ENCODE data around the gene OSBPL5.
A peak's percentile ranks its signal among the peaks of the same experiment; 100 is the strongest.

Gene OSBPL5

GRCh38 chr11:3148255-3148989, 16.7 kb downstream of the OSBPL5 start:
- DNase-seq = no peak

- no peak for DNase-seq
Observed at GRCh38 chr11:3147626-3148025, 17.5 kb downstream of the OSBPL5 start.

DNA sequence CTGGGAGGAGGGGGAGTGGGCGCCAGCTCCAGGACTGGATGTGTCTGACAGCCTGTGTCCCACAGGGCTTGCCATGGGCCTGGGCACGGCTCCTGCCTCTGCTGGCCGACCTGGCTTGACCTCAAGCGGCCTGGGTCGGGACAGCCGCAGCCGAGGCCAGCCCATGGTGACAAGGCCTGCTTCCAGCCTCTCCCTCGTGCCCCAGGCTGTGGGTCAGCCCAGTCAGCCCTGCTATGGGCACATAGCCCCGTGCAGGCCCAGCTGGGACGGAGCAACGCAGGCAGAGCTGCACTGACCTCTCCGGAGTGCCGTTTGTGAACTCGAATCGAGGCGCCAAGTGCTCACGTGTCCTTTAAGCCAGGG, 17.9 kb downstream of the OSBPL5 start:
- DNase-seq = no peak

GRCh38 chr11:3146612-3147256, 18.4 kb downstream of the OSBPL5 start:
- DNase-seq = no peak

DNA sequence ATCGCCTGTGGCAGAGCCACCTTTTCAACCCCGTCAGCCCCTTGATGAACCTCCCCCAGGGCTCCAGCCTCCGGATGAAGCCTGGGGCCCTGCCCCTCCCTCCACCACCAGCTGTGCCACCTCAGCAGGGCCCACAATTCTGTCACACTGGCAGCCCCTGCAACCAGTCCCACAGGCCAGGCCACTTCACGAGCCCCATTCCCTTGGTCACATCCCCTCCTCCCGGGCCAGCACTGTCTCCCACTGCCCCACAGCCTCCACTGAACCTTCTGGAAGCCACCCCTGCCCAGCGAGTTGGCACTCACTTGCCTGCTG, 19.9 kb downstream of the OSBPL5 start:
- no peak for DNase-seq

GRCh38 chr11:3144296-3145205, 20.6 kb downstream of the OSBPL5 start:
- DNase-seq = no peak

- DNase-seq = no peak
Observed at GRCh38 chr11:3143136-3143880, 21.8 kb downstream of the OSBPL5 start.

GRCh38 chr11:3140291-3140603, 24.9 kb downstream of the OSBPL5 start:
- DNase-seq = no peak

- DNase-seq = no peak
Observed at GRCh38 chr11:3139481-3140290, 25.4 kb downstream of the OSBPL5 start.

GRCh38 chr11:3139086-3139440, 26.0 kb downstream of the OSBPL5 start:
- no peak for DNase-seq

- peak; percentile 14 for DNase-seq
Observed at GRCh38 chr11:3138178-3139085, 26.7 kb downstream of the OSBPL5 start.

DNA sequence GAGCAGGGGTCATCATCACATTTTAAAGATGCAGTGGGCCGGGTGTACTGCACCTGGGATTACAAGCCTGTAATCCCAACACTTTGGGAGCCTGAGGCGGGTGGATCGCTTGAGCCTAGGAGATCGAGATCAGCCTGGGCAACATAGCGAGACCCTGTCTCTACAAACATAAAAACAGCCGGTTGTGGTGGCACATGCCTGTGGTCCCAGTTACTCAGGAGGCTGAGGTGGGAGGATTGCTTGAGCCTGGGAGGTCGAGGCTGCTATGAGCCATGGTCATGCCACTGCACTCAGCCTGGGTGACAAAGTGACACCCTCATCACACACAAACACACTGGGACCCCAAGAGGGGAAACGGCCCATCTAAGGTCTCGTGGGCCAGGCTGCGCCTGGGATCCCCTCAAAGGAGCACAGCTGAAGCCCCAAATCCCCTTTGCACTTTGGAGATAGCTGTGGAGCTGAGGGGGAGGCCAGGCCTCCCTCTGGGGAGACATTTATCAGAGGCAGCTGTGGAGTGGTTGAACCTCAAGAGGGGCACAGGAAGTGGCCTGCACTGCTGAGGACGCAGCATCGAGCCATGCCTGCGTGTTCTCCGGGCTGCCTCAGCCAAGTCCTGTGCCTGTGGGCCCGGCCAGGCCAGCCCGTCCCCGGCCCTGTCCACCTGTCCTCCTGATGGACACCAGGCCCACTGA, 27.5 kb downstream of the OSBPL5 start:
- DNase-seq = peak; percentile 5

DNA sequence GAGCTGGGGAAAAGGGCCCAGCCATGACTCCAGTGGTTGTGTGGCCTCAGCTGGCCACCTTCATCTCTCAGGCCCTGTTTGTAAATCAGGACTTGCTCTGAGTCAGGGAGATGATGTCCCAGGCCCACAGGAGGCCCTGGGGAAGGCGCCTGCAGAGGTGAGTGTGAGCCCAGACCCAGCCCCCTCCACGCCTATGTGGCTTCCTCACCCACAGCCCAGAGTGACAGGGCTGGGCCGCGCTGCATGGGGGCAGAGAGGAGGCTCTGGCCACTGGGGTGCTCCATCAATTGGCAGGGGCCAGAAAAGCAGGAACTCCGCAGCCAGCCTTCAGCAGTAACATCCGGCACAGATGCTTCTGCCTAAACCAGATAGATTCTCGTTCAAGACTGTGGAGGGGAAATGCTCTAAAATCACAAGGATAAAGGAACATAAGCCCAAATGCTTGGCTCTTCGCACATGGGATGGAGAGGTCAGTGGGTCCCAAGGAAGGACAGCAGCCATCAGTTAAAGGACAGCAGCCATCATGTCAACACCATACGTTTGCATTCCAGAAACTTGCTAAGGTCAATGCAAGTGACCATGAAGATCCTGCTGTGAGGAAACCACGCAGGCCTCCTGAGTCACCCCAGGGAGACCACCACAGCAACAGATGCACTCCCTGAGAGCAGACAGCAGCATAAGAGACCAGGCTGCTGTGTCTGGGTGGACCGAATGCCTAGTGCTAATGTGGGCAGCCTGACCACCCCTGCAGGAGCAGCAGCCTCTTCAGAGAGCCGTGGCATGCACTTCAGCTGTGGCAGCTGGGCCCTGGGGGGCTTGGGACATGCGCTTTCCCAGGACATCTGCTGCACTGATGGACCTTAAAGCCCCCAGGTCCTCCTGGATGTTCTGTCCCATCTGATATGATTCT, 28.3 kb downstream of the OSBPL5 start:
- DNase-seq = peak; percentile 24

GRCh38 chr11:3135481-3136440, 29.3 kb downstream of the OSBPL5 start:
- DNase-seq = peak; percentile 17

DNA sequence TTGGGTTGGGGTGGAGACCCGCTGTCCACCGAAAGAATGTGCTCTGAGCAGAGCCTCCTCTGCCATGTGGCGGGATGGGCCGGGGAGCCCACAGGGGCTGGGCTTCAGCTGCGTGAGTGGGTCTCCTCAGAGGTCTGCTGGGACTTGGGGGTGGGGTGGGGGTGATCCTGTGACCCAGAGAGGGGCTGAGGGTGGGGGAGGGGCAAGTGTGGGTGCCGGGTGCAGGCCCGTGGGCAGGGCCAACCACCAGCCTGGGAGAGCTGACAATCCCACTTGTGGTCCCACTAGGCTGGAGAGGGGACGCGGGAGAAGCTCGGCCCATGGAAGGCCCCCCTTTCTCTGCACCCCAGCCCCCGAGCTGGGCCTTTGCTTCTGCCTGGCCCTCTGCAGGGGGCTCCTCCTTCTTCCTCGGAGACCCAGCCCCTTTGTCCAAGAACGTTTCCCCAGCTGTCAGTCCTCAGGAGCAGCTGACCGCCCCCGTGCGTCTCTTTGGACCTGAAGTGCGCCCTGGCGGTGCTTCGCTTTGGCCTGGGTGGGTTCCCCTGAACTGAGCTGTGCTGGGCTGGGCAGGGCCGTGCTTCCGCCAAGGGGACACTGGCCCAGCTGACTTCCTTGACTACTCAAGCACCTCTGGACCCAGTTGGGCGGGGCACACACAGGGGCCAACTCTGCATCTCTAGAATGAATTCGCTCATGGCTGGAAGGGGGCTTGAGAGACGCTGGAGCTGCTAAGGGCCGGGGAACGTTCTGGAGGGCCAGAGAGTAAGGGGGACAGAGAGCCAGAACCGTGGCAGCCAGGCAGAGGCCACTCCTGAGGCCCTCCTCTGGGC, 30.2 kb downstream of the OSBPL5 start:
- DNase-seq = peak; percentile 39

GRCh38 chr11:3134218-3134621, 30.9 kb downstream of the OSBPL5 start:
- DNase-seq = peak; percentile 15
